8988T (cell line): ENCODE results near the gene ENDOU.
A peak's percentile ranks its signal among the peaks of the same experiment; 100 is the strongest.

Experiments
- DNase-seq: peaks from one replicate; pipeline ENCODE4 v3.0.0; 2011

The ENDOU gene, protein sequence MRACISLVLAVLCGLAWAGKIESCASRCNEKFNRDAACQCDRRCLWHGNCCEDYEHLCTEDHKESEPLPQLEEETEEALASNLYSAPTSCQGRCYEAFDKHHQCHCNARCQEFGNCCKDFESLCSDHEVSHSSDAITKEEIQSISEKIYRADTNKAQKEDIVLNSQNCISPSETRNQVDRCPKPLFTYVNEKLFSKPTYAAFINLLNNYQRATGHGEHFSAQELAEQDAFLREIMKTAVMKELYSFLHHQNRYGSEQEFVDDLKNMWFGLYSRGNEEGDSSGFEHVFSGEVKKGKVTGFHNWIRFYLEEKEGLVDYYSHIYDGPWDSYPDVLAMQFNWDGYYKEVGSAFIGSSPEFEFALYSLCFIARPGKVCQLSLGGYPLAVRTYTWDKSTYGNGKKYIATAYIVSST

DNA sequence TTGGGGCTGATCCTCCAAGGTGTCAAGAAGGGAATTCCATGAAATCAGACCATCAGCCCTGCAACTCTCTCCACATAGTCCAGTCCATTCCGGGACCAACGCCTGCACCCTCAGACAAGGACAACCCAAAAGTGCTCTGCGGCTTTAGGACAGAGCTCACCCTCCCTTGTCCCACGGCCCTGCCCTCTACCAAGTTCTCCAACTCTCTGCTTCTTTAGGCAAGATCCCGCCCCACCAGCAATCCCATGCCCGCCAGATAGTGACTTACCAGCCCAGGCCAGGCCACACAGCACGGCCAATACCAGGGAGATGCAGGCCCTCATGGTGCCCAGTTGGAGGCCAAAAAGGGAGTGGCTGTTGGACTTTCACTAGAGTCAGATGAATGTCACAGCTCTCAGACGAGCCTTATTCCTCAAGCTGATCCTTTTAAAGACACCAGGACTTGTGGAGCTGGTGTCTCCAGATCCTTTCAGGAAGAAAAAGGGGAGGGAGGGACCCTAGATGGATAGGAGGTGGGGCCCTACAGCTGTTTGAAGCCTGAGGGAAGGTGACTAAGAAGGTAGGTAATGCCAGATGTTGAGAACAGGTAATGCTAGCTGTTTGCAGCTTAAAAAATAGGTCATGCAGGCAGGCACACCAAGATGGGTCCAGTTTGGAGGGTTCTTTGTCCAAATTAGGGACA lies at the start of gene ENDOU:
Gene ENDOU (minus strand): TSS at position 400 of the 682 bp plus-strand sequence. CDS start 77 bp downstream, at position 323.
- no peak for DNase-seq

GRCh38 chr12:47774663-47775062 lies 49.4 kb upstream of the ENDOU start:
- no peak for DNase-seq

DNA sequence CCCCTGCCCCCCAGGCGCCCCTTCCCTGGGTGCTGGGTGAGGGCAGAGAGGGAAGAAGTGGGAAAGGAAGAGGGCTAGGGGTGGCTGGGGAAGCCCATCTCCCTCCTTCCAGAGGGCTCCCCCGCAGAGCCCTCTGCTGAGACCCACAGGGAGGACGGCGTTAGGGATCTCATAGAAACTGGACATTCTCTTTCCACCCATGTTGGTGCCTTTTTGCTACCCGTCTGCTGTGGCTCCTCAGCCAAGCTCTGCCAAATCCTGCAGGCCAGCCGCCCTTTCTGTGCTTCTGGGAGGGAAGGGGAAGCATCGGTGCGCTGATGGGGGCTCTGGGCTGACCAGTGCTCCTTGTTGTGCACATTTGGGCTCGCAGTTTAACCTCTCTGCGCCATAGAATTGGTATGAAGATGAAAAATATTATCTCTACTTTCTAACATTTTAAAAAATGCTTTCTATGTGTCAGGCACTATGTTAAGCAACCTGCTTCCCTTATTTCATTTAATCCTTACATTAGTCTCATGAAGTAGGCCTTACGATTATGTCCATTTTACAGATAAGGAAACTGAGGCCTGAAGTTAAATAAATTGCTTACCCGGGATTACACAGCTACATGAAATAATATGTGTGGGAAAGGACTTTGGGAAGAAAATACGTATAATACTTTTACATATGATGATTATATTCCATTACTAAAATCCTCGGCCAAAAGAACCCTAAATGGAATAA lies 48.7 kb upstream of the ENDOU start:
- DNase-seq = no peak

DNA sequence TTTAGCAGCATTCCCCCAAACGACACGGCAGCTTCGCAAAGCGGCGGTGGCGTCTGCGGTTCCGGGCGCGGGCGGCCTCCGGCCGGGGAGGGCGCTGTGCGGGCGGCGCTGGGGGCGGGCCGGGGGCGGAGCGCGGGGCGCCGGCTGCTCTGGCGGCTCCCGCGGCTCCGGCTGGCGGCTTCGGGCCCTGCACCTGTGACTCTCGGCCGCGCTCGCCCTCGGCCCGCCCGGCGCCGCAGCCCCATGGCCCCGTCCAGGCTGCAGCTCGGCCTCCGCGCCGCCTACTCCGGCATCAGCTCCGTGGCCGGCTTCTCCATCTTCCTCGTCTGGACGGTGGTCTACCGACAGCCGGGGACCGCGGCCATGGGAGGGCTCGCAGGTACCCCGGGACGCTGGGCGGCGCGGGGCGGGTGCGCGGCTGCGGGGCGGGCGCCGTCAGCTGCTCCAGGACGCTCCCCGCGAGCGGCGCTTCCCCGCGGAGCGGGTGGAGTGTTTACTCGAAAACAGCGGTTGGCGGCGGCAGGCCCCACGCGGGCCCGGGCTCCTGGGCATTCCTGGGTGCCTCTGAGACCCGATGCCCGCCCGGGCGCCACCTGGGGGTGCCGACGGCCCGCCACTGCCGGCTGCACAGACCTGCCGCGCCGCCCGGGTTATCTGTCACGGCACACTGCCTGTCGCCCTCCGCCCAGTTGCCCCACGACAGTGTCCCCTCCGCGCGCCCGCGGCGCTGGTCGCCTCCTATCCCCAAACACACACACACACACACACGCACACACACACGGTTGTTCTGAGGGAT lies 48.0 kb upstream of the ENDOU start, which contains the start of gene SLC48A1:
Gene SLC48A1 (plus strand): TSS at position 177 of the 796 bp plus-strand sequence. CDS start 67 bp downstream, at position 244.
- DNase-seq = peak; percentile 99

GRCh38 chr12:47772738-47773061 lies 47.4 kb upstream of the ENDOU start:
- DNase-seq = no peak

- DNase-seq = no peak
Observed at GRCh38 chr12:47772094-47772660, 46.9 kb upstream of the ENDOU start.

- no peak for DNase-seq
Observed at GRCh38 chr12:47771304-47771703, 46.0 kb upstream of the ENDOU start.

DNA sequence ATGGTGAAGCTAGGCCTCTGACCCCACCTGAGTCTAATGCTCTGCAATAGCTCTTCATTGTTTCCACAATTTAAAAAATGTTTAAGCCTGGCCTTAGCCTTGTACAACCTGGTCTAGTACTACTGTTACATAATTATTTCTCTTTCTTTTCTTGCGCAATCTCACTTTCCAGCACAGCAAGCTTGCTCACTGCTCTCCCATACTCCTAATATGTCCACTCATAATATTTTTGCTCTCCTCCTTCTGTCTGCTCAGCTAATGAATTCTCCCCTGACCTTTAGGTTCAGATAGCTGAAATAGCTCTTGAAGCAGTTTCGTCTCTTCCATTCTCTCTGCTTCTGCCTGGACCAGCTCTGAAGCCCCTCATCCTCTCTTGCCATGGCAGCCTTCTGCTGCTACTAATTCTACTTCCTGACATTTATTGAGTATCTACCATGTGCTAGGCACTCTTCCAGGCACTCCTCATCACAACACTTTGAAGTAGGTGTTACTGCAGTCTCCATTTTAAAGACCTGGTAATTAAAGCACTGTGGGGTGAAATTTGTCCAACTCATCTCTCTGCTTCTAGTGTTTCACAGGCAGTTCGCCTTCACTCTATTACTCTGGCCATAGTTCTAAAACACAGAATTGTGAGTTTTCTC lies 44.9 kb upstream of the ENDOU start:
- DNase-seq = no peak

- no peak for DNase-seq
Observed at GRCh38 chr12:47769234-47770085, 44.2 kb upstream of the ENDOU start.

GRCh38 chr12:47768323-47768811 lies 43.1 kb upstream of the ENDOU start:
- DNase-seq = peak; percentile 68

GRCh38 chr12:47767216-47767724 lies 42.0 kb upstream of the ENDOU start:
- DNase-seq = no peak

DNA sequence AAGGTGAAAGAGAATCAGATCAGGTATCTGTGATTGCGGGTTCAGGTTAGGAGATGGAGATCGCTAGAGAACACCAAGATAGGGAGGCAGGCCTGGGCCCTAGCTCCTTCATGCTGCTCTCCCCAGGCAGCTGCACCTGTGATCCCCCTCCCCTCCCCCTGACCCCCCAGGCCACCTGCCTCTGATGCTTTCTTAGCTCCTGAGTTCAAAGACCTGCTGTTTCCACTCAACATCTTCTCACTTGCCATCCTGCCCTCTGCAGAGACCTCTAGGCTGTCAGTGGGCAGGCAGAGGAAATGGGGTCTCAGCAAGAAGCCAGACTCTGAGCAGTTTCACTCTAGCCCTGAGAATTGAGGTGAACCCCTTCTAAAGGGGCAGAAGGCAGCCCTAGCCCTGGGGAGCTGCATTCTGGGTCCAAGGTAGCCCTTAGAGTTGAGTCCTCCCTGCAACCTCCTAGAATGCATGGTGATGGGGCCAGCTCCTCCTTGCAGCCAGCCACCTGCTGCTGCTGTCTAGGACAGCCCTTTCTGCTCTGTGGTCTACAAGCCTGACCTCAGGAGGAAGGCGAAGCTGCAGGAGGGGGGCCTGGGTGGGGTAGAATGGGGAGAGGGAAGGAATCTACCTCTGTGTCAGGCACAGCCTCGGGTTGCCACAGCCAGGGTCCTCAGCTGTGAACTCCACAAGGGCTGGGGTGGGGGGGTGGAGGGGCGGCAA lies 41.4 kb upstream of the ENDOU start:
- no peak for DNase-seq

DNA sequence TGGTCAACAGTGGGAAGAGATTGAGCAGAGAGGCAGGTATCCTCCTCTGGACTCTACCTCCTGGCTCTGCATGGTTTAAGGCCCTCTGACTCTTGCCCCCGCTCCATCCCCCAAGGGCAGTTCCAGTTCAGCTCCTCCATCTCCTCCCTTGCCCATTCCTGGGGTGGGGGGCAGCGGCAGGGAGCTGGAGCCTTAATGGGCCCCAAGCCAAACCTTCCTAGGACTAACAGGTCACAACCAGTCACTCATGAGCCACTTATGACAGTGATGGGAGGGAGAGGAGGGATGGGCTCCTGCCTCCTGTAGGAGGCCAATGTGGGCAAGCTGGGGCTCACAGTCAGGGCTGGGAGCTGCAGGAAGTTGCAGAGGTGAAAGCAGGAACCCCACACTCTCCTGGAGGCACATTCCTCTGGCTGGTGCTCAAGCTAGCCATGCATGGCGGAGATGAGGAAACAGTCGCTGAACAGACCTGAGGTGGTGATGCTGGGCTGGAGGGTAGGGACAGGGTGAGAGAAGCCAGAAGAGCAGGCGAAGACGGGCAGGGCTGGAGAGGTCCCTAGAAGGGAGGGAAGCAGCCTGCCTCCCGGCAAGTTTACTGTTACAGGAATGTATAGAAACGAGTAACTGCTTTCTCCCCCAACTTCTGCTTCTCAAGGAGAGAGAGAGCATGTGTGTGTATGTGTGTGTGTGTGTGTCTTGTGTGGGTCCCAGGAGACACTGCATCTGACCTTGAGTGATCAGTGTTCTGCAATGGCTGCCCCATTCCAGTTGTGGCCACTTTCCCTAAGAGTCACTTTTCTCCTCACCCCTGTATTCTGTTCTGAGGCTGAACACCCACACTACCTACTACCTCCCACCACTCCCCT lies 38.4 kb upstream of the ENDOU start:
- DNase-seq = no peak

DNA sequence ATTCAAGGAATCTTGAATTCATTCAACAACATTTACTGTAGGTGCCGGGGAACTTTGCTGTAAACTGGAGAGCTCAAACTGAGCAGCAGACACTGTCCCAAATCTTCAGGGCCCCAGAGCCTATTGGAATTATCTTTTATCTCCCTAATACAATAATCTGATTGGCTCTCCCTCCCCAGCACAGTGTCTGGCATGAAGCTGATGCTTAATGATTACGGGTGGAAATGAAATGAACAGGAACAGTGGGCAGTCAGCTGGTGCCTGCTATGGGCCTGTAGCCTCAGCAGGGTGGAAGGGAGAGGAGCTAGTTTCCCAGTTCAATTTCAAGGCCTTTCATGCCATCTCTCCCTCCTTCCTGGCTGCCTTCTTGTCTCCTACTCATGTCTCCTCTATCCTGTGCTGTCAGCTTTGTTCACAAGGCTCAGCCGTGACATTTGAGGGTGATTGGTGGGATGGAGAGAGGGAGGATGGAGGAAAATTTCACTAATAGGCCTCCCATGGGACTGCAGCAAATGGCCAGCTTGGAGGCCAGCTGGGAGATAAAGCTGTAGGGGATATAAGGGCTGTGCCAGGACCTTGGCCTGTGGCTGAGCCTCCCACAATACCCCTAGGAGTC lies 37.7 kb upstream of the ENDOU start:
- DNase-seq = no peak

DNA sequence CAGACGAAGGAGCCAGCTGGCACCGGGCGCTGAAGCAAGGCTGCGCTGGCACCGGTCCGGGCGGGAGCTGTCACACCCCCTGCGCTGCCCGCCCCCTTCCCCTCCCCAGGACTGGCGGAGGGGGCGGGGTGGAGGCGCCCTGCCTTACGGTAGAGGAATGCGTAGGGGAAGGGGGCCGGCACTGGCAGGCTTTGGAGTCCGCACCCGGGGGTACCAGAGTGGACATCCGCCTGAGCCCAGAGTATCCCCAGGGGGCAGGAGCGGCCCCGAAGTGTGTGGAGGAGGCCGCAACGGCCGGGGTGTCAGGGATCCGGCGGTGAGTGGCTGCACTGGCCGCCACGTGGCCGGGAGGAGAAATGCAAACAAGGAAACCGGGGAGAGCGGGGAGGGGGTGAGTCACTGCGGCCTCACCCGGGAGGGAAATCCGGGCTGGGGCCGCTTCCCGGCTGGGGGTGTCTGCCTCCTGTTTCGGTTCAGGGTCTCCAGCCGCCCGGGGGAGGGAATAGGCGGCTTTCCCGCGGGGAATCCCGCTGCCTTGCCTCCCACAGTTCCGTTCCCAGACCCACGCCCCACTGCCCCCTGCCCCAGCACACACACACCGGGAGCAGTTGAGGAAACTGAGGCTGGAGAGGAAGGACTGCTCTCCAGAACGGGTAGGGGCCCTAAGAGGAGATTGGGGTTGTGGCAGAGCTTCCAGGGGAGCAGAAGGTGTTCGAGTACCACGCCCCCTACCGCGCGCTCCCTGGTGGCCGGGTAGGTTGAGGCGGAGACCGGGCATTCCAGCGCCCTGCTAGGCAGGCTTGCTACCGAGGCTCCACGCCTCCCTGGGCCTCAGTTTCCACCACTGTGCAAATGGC lies 33.8 kb upstream of the ENDOU start, which contains the start of gene RAPGEF3:
Gene RAPGEF3 (minus strand): TSS at position 47 of the 857 bp plus-strand sequence. CDS start 324 bp downstream, outside the sequence.
- DNase-seq = peak; percentile 95

- DNase-seq = no peak
Observed at GRCh38 chr12:47758584-47758833, 33.2 kb upstream of the ENDOU start.

GRCh38 chr12:47757840-47758583 lies 32.7 kb upstream of the ENDOU start:
- DNase-seq = no peak
